Superior temporal gyrus (tissue), 1 donor: Measurements from ENCODE around the gene PSORS1C2.
A peak's percentile ranks its signal among the peaks of the same experiment; 100 is the strongest.
"Not testable (repeated sequence)": the region's sequence is repeated elsewhere in the genome, so short reads cannot be mapped to it uniquely, and the experiment has no call there.

Experiments used
- DNase-seq: peaks from one replicate; pipeline ENCODE4 v3.0.0-alpha.2; 2016; ENCODE audit errors: extremely low spot score

PSORS1C2 gene

GRCh38 chr6:31138982-31139381, at the start of gene PSORS1C2:
Gene PSORS1C2, minus strand, starts transcription at chr6:31139066. Its CDS starts 40 bp downstream, at chr6:31139026.
- DNase-seq = no peak

GRCh38 chr6:31187780-31188194, 48.9 kb upstream of the PSORS1C2 start:
- DNase-seq = no peak

- DNase-seq = no peak
Measured at GRCh38 chr6:31186052-31186734, 47.3 kb upstream of the PSORS1C2 start.

- not testable (repeated sequence) for DNase-seq
Measured at GRCh38 chr6:31185695-31186051, 46.8 kb upstream of the PSORS1C2 start.

GRCh38 chr6:31183859-31184258, 45.0 kb upstream of the PSORS1C2 start:
- not testable (repeated sequence) for DNase-seq

GRCh38 chr6:31183287-31183686, 44.4 kb upstream of the PSORS1C2 start:
- not testable (repeated sequence) for DNase-seq

- DNase-seq = peak; percentile 48
Measured at GRCh38 chr6:31180500-31180899, 41.6 kb upstream of the PSORS1C2 start.

GRCh38 chr6:31179896-31180295, 41.0 kb upstream of the PSORS1C2 start:
- no peak for DNase-seq

GRCh38 chr6:31179042-31179386, 40.1 kb upstream of the PSORS1C2 start:
- DNase-seq = no peak

GRCh38 chr6:31178143-31179041, 39.5 kb upstream of the PSORS1C2 start:
- DNase-seq = no peak

GRCh38 chr6:31175971-31176370, 37.1 kb upstream of the PSORS1C2 start:
- DNase-seq = no peak

- no peak for DNase-seq
Measured at GRCh38 chr6:31174378-31174777, 35.5 kb upstream of the PSORS1C2 start.

- no peak for DNase-seq
Measured at GRCh38 chr6:31173406-31173805, 34.5 kb upstream of the PSORS1C2 start.

- DNase-seq = no peak
Measured at GRCh38 chr6:31172973-31173384, 34.1 kb upstream of the PSORS1C2 start.

- no peak for DNase-seq
Measured at GRCh38 chr6:31171931-31172905, 33.4 kb upstream of the PSORS1C2 start.

GRCh38 chr6:31170987-31171671, 32.3 kb upstream of the PSORS1C2 start:
- no peak for DNase-seq

GRCh38 chr6:31170600-31170881, 31.7 kb upstream of the PSORS1C2 start, which contains the start of gene POU5F1:
Gene POU5F1, minus strand, starts transcription at chr6:31170682. Its CDS starts 62 bp downstream, at chr6:31170620.
- DNase-seq = no peak

- DNase-seq = not testable (repeated sequence)
Measured at GRCh38 chr6:31169858-31170599, 31.2 kb upstream of the PSORS1C2 start.

GRCh38 chr6:31169123-31169857, 30.4 kb upstream of the PSORS1C2 start:
- no peak for DNase-seq

- no peak for DNase-seq
Measured at GRCh38 chr6:31168606-31169005, 29.7 kb upstream of the PSORS1C2 start.
